Measurements from ENCODE around the gene PHPT1.

PHPT1 gene

DNA sequence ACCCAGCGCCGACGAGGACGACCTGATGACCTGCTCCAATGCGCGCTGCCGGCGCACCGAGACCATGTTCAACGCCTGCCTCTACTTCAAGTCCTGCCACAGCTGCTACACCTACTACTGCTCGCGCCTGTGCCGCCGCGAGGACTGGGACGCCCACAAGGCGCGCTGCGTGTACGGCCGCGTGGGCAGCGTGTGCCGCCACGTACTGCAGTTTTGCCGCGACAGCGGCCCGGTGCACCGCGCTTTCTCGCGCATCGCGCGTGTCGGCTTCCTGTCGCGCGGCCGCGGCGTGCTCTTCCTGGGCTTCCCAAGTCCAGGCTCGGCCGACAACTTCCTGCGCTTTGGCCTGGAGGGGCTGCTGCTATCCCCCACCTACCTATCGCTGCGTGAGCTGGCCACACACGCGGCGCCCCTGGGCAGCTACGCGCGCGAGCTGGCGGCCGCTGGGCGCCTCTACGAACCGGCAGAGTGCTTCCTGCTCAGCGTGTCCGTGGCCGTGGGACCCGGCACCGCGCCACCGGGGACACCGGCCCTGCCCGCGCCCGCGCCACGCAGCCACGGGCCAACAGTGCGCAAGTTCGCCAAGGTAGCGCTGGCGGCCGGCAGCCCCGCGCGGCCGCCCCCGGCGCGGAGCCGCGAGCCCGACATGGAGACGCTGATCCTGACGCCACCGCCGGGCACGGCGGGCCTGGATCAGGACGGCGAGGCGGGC lies 2.7 kb upstream of the PHPT1 start:
- TF ChIP-seq, protein P1, sequence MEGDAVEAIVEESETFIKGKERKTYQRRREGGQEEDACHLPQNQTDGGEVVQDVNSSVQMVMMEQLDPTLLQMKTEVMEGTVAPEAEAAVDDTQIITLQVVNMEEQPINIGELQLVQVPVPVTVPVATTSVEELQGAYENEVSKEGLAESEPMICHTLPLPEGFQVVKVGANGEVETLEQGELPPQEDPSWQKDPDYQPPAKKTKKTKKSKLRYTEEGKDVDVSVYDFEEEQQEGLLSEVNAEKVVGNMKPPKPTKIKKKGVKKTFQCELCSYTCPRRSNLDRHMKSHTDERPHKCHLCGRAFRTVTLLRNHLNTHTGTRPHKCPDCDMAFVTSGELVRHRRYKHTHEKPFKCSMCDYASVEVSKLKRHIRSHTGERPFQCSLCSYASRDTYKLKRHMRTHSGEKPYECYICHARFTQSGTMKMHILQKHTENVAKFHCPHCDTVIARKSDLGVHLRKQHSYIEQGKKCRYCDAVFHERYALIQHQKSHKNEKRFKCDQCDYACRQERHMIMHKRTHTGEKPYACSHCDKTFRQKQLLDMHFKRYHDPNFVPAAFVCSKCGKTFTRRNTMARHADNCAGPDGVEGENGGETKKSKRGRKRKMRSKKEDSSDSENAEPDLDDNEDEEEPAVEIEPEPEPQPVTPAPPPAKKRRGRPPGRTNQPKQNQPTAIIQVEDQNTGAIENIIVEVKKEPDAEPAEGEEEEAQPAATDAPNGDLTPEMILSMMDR (conservative IDR thresholded peaks at IDR 0.05): no peak
- H3K27ac ChIP-seq: peak overlapping the region; percentile 99; the same call in 1 of the 2 replicates

DNA sequence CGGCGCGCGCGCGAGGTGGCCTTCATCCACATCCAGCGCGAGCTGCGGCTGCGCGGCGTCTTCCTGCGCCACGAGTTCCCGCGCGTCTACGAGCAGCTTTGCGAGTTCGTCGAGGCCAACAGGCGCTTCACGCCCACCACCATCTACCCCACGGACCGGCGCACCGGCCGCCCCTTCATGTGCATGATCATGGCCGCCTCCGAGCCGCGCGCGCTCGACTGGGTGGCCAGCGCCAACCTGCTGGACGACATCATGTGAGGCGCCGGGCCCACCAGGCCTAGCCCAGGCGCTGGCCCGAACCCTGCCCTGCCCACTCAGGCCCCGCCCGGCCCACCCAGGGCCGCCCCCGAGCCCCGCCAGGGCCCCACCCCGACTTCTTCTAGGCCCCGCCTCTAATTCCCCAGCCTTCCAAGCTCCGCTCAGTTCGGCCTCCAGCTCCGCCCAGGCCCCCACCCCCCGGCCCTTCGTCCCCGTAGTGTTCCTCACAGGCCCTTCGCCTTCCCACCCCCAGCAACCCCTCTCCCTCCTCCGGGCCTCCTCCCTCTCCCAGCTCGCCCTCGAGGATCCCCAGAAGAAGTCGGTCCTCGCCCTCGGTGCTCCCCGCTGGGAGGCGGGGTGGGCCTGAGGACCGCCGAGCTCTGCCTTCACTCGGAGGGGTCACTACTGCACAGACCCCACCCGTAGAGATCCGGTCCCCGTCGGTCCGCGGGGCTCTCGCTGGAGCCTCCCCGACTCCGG lies 2.0 kb upstream of the PHPT1 start:
- TF ChIP-seq, protein P1 (conservative IDR thresholded peaks at IDR 0.05): no peak
- H3K27ac ChIP-seq: peak overlapping the region; percentile 99

DNA sequence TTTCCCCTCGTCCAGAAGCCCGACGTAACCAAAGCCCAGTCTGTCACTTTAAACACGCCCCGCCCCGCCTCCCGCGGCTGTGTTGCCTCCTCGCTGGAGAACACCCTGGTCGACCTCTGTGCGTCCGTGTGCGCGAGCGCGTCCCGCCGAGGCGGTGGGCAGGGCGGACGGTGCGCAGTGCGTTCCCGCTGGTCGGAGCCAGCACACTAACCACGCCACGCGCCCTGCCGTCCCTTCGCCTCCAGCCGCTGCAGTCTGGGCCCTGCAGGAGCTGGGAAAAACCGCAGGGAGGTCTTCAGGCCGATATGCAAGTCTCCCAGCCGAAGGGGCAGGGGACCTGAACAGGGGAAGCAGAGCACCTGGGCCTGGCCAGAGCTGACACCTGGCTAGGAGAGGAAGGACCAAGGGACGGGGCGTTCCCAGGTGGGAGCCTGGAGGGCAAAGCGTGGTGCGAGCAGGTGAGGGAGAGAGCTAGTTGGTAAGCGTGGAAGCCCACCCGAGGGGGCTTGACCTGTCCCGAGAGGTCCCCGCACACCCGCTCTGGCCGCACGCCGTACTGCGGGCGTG lies 1.3 kb upstream of the PHPT1 start:
- peak overlapping the region; percentile 99 for H3K27ac ChIP-seq
- TF ChIP-seq, protein P1 (conservative IDR thresholded peaks at IDR 0.05): no peak

DNA sequence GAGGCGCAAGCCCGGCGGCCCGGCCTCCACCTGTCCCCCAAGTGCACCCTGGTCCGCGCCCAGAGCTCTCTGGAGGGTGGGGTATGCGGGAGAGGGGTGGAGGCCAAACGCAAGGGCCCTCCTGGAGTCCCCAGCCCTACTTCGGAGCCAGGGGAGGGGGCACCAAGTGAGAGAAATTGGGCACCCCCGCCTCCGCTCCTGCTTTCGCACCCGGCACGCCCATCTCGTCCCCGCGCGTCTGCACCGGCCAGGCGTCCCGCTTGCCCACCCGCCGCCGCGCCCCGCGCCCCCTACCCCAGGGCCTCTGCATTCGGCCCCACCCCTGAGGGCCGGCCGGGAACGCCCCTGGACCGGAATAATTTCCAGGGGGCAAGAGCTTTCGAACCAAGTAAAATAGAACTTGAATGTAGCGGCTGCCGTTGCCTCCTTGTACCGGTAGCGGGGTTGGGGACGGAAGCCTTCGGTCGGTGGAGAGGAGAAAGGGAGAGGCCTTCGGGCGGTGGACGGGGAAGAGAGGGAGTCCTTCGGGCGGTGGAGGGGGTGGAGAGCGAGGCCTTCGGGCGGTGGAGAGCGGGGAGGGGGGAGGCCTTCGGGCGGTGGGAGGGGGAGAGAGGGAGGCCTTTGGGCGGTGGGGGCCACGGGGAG lies 694 bp upstream of the PHPT1 start:
- peak overlapping the region; percentile 99 for H3K27ac ChIP-seq
- TF ChIP-seq, protein P1 (conservative IDR thresholded peaks at IDR 0.05): no peak

DNA sequence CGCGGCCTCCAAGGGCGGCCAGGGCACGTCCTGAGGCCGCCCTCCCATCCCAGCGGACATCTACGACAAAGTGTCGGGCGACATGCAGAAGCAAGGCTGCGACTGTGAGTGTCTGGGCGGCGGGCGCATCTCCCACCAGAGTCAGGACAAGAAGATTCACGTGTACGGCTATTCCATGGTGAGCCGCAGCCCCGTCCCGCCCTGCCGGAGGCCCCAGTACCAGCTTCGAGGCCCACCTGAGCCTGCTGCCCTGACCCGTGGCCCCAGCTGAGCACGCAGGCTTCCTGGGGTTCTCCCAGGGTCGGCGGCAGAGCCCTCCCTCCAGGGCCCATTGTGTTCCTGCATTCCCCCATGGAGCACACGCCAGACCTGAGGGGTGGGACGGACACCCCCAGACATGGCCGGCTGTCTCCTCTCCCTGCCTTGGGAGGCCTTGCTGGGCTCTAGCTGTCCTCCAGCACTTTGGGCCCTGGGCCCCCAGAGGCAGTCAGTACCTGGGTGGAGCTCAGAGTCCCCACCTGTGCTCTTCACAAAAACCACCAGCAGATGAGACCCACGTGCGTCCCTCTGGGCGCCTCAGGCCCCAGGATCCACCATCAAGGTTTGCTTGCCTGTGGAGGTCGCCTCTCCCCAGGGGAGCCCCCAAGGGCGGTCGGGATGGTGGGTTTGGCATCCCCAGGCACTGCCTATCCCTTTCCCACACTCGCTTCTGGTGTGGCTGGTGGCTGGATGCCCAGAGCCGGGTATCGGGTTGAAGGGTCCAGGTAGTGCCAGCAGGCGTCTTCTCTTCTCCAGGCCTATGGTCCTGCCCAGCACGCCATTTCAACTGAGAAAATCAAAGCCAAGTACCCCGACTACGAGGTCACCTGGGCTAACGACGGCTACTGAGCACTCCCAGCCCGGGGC lies 1.0 kb downstream of the PHPT1 start:
- H3K27ac ChIP-seq: peak overlapping the region; percentile 99
- TF ChIP-seq, protein P1 (conservative IDR thresholded peaks at IDR 0.05): no peak

DNA sequence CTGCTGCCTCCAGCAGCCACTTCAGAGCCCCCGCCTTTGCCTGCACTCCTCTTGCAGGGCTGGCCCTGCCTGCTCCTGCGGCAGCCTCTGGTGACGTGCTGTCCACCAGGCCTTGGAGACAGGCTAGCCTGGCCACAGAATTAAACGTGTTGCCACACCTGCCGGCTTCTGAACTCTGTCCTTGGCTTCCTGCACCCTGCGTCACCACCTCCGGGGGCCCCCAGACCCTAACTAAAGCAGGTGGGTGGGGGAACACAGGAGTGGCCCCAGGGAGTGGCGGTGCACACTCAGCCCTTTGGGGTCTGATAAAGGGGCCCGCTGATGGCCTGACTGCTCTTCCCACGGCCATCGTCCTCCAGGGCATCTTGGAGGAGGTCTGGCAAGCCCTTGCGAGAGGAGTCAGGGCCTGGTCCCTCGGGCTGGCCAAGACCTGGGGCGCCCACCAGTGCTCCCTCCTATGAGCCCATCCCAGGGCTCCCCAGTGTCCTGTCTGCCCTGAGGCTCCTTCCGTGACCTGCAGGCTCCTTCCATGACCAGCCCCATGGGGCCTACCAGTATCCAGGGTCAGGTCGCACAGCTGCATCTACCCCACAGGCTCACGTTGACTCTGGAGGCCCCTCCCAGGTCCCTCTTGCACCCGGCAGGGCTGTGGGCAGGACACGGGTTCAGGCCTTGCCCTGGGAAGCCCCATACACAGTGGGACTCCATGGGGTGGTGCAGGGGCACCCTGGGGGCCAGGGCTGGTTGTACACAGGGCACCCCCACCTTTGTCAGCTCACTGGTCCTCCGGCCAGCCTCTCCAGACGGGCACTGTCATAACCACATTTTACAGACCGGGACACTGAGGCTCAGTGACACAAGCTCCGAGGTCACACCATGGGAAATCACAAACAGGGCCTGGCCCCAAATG lies 1.9 kb downstream of the PHPT1 start:
- peak overlapping the region; percentile 99; the same call in 1 of the 2 replicates for H3K27ac ChIP-seq
- TF ChIP-seq, protein P1 (conservative IDR thresholded peaks at IDR 0.05): no peak

Data from VCaP (cell line).